H1 (cell line): ENCODE data around the gene EPHA2. TPM values are rescaled to one million over a fixed set of nuclear protein-coding genes. Genes with fewer than 3 reads are reported as not detected.

Experiments
- EGR1 ChIP-seq: IDR thresholded peaks from 2 replicates; pipeline ENCODE4 v1.6.1; 2011; ENCODE audit warnings: low read depth, low read length, borderline replicate concordance
- JUND ChIP-seq: IDR thresholded peaks from 2 replicates; pipeline ENCODE4 v1.6.1; 2011; ENCODE audit warnings: mild to moderate bottlenecking, improper control_type of control experiment, low read length
- RXRA ChIP-seq: IDR thresholded peaks from 2 replicates; pipeline ENCODE4 v1.6.1; 2011; ENCODE audit warnings: low read depth, mild to moderate bottlenecking, low read length, moderate library complexity; ENCODE audit not compliant: insufficient read depth
- SRF ChIP-seq: IDR thresholded peaks from 2 replicates; pipeline ENCODE4 v1.6.1; 2011; ENCODE audit warnings: mild to moderate bottlenecking, low read depth, low read length, moderate library complexity
- ZNF274 ChIP-seq: IDR thresholded peaks from 2 replicates; pipeline ENCODE4 v1.7.0; 2012; ENCODE audit warnings: low read length, borderline replicate concordance; ENCODE audit errors: extremely low read depth
- polyA plus RNA-seq, 7 experiments: library from polyadenylated mRNA; depleted of rRNA in 3 of 7; stranded (reverse) in 5 of 7; unstranded in 2 of 7; fragments of >200 nt in 5 of 7; fragments of 200-250 nt in 2 of 7; gene quantifications; 1 replicate in 5 of 7; 2 replicates in 1 of 7; 4 replicates in 1 of 7; pipeline versions ENCODE4 v1.2.1 to v1.2.3, GENCODE V29; 2011 to 2013; ENCODE audit warnings: missing spikeins in 2 of 7, mixed read lengths in 2 of 7
- total RNA-seq: library from RNA; stranded (reverse); fragmentation: NEBNext Ultra II Directional; extraction: Animal tissue kit (Norgen Biotek cat#: 25700); gene quantifications from 2 replicates; pipeline ENCODE4 v1.2.1, GENCODE V29; 2021
- TF ChIP-seq, protein P1 (sequence below), 3 experiments: IDR thresholded peaks; 1 replicate in 2 of 3; 2 replicates in 1 of 3; pipeline versions ENCODE4 v1.5.1 to v1.6.1; 2011; ENCODE audit warnings: low read length in 3 of 3, mild to moderate bottlenecking in 3 of 3, inconsistent platforms in 2 of 3, low read depth in 1 of 3, moderate library complexity in 1 of 3; ENCODE audit not compliant: insufficient read depth in 1 of 3; ENCODE audit errors: control extremely low read depth in 1 of 3

Gene EPHA2
- total and polyA plus RNA-seq, 2 of the 8 experiments (the other 6 are each of a cell fraction or from before 2014, with no cell fraction given) = 26.8 to 33.6 TPM

GRCh38 chr1:16204634-16205333 is 48.9 kb upstream of the EPHA2 start (continued):
- TF ChIP-seq, protein P1, sequence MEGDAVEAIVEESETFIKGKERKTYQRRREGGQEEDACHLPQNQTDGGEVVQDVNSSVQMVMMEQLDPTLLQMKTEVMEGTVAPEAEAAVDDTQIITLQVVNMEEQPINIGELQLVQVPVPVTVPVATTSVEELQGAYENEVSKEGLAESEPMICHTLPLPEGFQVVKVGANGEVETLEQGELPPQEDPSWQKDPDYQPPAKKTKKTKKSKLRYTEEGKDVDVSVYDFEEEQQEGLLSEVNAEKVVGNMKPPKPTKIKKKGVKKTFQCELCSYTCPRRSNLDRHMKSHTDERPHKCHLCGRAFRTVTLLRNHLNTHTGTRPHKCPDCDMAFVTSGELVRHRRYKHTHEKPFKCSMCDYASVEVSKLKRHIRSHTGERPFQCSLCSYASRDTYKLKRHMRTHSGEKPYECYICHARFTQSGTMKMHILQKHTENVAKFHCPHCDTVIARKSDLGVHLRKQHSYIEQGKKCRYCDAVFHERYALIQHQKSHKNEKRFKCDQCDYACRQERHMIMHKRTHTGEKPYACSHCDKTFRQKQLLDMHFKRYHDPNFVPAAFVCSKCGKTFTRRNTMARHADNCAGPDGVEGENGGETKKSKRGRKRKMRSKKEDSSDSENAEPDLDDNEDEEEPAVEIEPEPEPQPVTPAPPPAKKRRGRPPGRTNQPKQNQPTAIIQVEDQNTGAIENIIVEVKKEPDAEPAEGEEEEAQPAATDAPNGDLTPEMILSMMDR (IDR thresholded peaks at IDR 0.05; ENCODE audit: control extremely low read depth in 1 of 3, insufficient read depth in 1 of 3, low read depth in 1 of 3, low read length in 3 of 3) = peak; percentile 68 to 82 (median 71)
- no peak for TF ChIP-seq JUND
- no peak for TF ChIP-seq RXRA
- TF ChIP-seq SRF = no peak
- TF ChIP-seq EGR1 = no peak
- TF ChIP-seq ZNF274 = no peak
- TF ChIP-seq, all 59 proteins: peak for 2
